HepG2 (cell line): ENCODE measurements around the gene MAVS. TPM values are rescaled to one million over a fixed set of nuclear protein-coding genes. Genes with fewer than 3 reads are reported as not detected.

Experiments used
- CTCF ChIP-seq: sonication (generic); formaldehyde crosslinking; IDR thresholded peaks from 2 replicates; pipeline ENCODE4 v1.5.0; 2020; ENCODE audit warnings: mild to moderate bottlenecking, missing genetic modification reagents, moderate library complexity
- EP300 ChIP-seq, 3 experiments: sonication (generic) in 1 of 3; formaldehyde crosslinking in 1 of 3; IDR thresholded peaks; 2 replicates each; pipeline versions ENCODE4 v1.5.1 to v1.6.1; 2011 to 2020; ENCODE audit warnings: low read depth in 2 of 3, low read length in 2 of 3, borderline replicate concordance in 1 of 3, improper control_type of control experiment in 1 of 3, mild to moderate bottlenecking in 1 of 3, missing genetic modification reagents in 1 of 3, moderate library complexity in 1 of 3
- EZH2 ChIP-seq: conservative IDR thresholded peaks from 2 replicates; pipeline ENCODE4 v1.6.1; 2012; ENCODE audit warnings: mild to moderate bottlenecking, low read depth, low read length, moderate library complexity
- HCFC1 ChIP-seq: fragments of 150-350 bp; IDR thresholded peaks from 2 replicates; pipeline ENCODE4 v1.6.1; 2014; ENCODE audit warnings: low read depth, low read length
- HNRNPH1 ChIP-seq: fragments of 200-400 bp; formaldehyde crosslinking; optimal IDR thresholded peaks from 2 replicates; pipeline ENCODE3; 2017; ENCODE audit warnings: mild to moderate bottlenecking, low read depth, low read length
- POLR2A ChIP-seq, 2 experiments: IDR thresholded peaks; 2 replicates each; pipeline ENCODE4 v1.6.1; 2011; ENCODE audit warnings: low read depth in 2 of 2, low read length in 2 of 2, mild to moderate bottlenecking in 1 of 2, moderate library complexity in 1 of 2; ENCODE audit not compliant: insufficient read depth in 1 of 2
- SMC3 ChIP-seq: IDR thresholded peaks from 2 replicates; pipeline ENCODE4 v1.6.1; 2011; ENCODE audit warnings: low read length, improper control_type of control experiment
- SOX5 ChIP-seq: IDR thresholded peaks from 2 replicates; pipeline ENCODE4 v1.6.1; 2016; ENCODE audit warnings: borderline replicate concordance
- TCF7 ChIP-seq: sonication (generic); IDR thresholded peaks from 2 replicates; pipeline ENCODE4 v1.6.1; 2016; ENCODE audit warnings: antibody characterized with exemption, low read depth
- TFAP4 ChIP-seq: sonication (generic); IDR thresholded peaks from 2 replicates; pipeline ENCODE4 v1.6.1; 2016; ENCODE audit warnings: low read depth, borderline replicate concordance
- ZBTB33 ChIP-seq: sonication (generic); formaldehyde crosslinking; IDR thresholded peaks from 2 replicates; pipeline ENCODE4 v1.4.0; 2020; ENCODE audit warnings: missing genetic modification reagents
- ZNF562 ChIP-seq: sonication (generic); formaldehyde crosslinking; IDR thresholded peaks from 2 replicates; pipeline ENCODE4 v1.8.0; 2022; ENCODE audit warnings: missing genetic modification reagents, borderline replicate concordance
- ZNF672 ChIP-seq: sonication (generic); formaldehyde crosslinking; IDR thresholded peaks from 2 replicates; pipeline ENCODE4 v1.8.1; 2022; ENCODE audit warnings: missing genetic modification reagents
- ZNF704 ChIP-seq: sonication (generic); formaldehyde crosslinking; IDR thresholded peaks from 2 replicates; pipeline ENCODE4 v1.8.1; 2023; ENCODE audit warnings: mild to moderate bottlenecking, inconsistent platforms, moderate library complexity, missing genetic modification reagents, borderline replicate concordance
- ZNF761 ChIP-seq: sonication (generic); formaldehyde crosslinking; conservative IDR thresholded peaks from 2 replicates; pipeline ENCODE4 v1.4.0; 2020; ENCODE audit warnings: mild to moderate bottlenecking, missing genetic modification reagents
- ZNF883 ChIP-seq: sonication (generic); formaldehyde crosslinking; IDR thresholded peaks from 2 replicates; pipeline ENCODE4 v1.5.1; 2020; ENCODE audit warnings: mild to moderate bottlenecking, missing genetic modification reagents; ENCODE audit errors: not compliant biosample characterization
- polyA plus RNA-seq, 8 experiments: library from polyadenylated mRNA; depleted of rRNA in 3 of 8; stranded (reverse) in 7 of 8; unstranded in 1 of 8; fragments of >200 nt; fragmentation: Illumina TruSeq in 4 of 8; extraction: Trizol in 4 of 8; gene quantifications; 2 replicates each; pipeline versions ENCODE4 v1.2.1 to v1.2.3, GENCODE V29; 2011 to 2016; ENCODE audit warnings: low read depth in 4 of 8, missing spikeins in 1 of 8, mixed read lengths in 1 of 8; ENCODE audit not compliant: insufficient read depth in 1 of 8
- total RNA-seq, 5 experiments: library from RNA; depleted of rRNA; stranded (reverse); fragments of >200 nt; fragmentation: Illumina TruSeq; extraction: Trizol; gene quantifications; 2 replicates each; pipeline ENCODE4 v1.2.3, GENCODE V29; 2016; ENCODE audit warnings: low read depth in 1 of 5

The MAVS gene
- total and polyA plus RNA-seq, 2 of the 13 experiments (the other 11 are each of a cell fraction or from before 2014, with no cell fraction given), result 27.3 to 36.6 TPM

GRCh38 chr20:3825526-3825925 is 21.1 kb upstream of the MAVS start (continued):
- TF ChIP-seq CTCF, result 0 out of 2 replicates have a peak, but pooled peaks have one; percentile 28
- TF ChIP-seq HCFC1, result no peak
- TF ChIP-seq ZNF562 (CRISPR knock-in tag), result no peak
- 0 out of 2 replicates have a peak, but pooled peaks have one; percentile 19 for TF ChIP-seq SMC3
- no peak for TF ChIP-seq TFAP4
- no peak for TF ChIP-seq SOX5 (CRISPR knock-in tag)
- no peak for TF ChIP-seq HNRNPH1
- TF ChIP-seq ZNF761 (CRISPR knock-in tag), result no peak
- TF ChIP-seq TCF7, result no peak
- no peak for TF ChIP-seq ZNF704
- TF ChIP-seq EZH2, result no peak
- TF ChIP-seq EP300 (IDR thresholded peaks at IDR 0.05; ENCODE audit: low read depth in 2 of 2, low read length in 2 of 2), result no peak
- TF ChIP-seq EP300 (CRISPR knock-in tag; IDR thresholded peaks at IDR 0.05; ENCODE audit: borderline replicate concordance), result no peak
- TF ChIP-seq ZBTB33 (CRISPR knock-in tag), result peak; percentile 64
- peak; percentile 14 for TF ChIP-seq ZNF883 (CRISPR knock-in tag)
- TF ChIP-seq POLR2A (IDR thresholded peaks at IDR 0.05; ENCODE audit: insufficient read depth in 1 of 2, low read depth in 2 of 2, low read length in 2 of 2), result peak in 1 of 2 experiments; percentile 26; a peak in 1 of 4 replicates
- TF ChIP-seq ZNF672 (CRISPR knock-in tag), result no peak
